GM20000 (cell line): ENCODE measurements around the gene KIF12.

Experiments used
- DNase-seq: peaks from one replicate; pipeline ENCODE4 v3.0.0; 2012; ENCODE audit warnings: low spot score
- CTCF ChIP-seq: IDR thresholded peaks from 2 replicates; pipeline ENCODE4 v1.5.1; 2012; ENCODE audit warnings: mild to moderate bottlenecking, control low read depth; ENCODE audit errors: extremely low read depth, missing control alignments

Gene KIF12

GRCh38 chr9:114090798-114091197 is 8.3 kb downstream of the KIF12 start:
- DNase-seq, result no peak
- no peak for TF ChIP-seq CTCF

- DNase-seq, result no peak
- TF ChIP-seq CTCF, result no peak
Observed at GRCh38 chr9:114089206-114089840, 9.8 kb downstream of the KIF12 start.

- TF ChIP-seq CTCF, result no peak
- DNase-seq, result no peak
Observed at GRCh38 chr9:114088571-114089170, 10.4 kb downstream of the KIF12 start.

GRCh38 chr9:114087721-114088120 is 11.4 kb downstream of the KIF12 start:
- TF ChIP-seq CTCF, result no peak
- no peak for DNase-seq

- no peak for TF ChIP-seq CTCF
- DNase-seq, result no peak
Observed at GRCh38 chr9:114086607-114087006, 12.5 kb downstream of the KIF12 start.

GRCh38 chr9:114086009-114086408 is 13.1 kb downstream of the KIF12 start:
- DNase-seq, result no peak
- no peak for TF ChIP-seq CTCF

- no peak for DNase-seq
- TF ChIP-seq CTCF, result no peak
Observed at GRCh38 chr9:114085387-114085789, 13.7 kb downstream of the KIF12 start.
